ENCODE data around the gene OR6X1.

The OR6X1 gene, protein sequence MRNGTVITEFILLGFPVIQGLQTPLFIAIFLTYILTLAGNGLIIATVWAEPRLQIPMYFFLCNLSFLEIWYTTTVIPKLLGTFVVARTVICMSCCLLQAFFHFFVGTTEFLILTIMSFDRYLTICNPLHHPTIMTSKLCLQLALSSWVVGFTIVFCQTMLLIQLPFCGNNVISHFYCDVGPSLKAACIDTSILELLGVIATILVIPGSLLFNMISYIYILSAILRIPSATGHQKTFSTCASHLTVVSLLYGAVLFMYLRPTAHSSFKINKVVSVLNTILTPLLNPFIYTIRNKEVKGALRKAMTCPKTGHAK

DNA sequence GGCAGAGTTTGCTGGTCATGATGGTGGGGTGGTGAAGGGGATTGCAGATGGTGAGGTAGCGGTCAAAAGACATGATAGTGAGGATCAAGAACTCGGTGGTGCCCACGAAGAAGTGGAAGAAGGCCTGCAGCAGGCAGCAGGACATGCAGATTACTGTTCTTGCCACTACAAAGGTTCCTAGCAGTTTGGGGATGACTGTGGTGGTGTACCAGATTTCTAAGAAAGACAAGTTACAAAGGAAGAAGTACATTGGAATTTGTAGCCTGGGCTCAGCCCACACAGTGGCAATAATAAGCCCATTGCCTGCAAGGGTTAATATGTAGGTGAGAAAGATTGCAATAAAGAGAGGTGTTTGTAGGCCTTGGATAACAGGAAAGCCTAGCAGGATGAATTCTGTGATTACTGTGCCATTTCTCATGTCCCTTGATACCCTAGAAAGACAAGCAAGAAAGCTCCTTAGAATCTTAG, at the start of gene OR6X1:
Gene OR6X1 (minus strand): TSS at position 418 of the 468 bp plus-strand sequence. CDS start 0 bp downstream, at position 418.
- no peak for DNase-seq

DNA sequence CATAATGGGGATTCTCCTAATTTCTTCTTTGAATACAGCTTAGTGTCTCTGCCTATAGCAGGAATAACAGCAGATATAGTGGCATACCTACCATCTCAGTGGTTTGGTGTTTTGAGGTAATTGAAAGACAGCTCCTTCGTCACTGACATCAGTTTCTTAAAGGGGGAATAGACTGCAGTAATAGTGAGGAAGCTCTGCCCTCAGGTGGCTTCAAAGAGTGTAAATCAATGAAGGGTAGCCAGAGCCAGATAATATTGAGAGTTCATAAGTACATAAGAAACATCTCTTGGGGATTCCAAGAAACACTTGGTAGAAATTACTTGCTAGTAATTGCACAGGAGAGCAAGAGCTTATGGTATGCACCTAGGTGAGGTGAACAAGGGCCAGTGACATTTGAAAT, 47.4 kb upstream of the OR6X1 start:
- DNase-seq = no peak

DNA sequence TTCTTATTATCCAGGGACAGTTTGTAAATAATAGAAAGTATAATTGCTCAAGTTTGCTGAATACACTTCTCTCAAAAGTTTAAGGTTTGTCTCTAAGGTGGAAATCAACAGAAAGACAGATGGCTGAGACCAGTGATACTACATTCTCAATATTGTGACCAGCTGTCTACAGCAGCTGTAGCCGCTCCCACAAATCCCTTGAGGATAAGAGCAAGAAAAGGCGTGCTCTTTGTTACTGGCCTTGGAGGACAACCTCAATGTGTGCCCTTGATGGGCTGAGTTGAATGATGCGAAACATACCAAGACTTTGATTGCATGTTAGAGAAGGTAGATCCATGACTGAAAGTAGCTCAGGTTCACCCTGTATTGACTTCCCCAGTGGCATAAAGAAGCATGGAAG, 45.7 kb upstream of the OR6X1 start:
- DNase-seq = no peak

DNA sequence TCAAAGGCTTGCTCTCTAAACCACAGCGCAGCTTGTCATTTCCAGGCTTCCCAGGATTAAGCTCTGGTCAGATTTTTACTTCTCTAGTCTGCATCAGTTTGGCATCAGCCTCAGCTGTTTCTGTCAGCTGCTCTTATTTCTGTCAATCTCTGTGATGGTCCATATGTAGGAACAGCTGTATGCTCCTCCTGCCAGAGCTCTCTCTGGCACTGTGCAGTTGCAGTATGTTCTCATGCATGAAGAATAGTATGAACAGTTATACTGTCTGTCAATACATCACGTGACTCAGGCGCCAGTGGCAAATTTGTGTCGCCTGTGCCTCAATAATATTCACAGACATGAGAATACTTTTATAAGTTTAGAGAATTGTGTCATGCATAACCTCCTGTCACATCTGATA, 45.1 kb upstream of the OR6X1 start:
- DNase-seq = no peak

DNA sequence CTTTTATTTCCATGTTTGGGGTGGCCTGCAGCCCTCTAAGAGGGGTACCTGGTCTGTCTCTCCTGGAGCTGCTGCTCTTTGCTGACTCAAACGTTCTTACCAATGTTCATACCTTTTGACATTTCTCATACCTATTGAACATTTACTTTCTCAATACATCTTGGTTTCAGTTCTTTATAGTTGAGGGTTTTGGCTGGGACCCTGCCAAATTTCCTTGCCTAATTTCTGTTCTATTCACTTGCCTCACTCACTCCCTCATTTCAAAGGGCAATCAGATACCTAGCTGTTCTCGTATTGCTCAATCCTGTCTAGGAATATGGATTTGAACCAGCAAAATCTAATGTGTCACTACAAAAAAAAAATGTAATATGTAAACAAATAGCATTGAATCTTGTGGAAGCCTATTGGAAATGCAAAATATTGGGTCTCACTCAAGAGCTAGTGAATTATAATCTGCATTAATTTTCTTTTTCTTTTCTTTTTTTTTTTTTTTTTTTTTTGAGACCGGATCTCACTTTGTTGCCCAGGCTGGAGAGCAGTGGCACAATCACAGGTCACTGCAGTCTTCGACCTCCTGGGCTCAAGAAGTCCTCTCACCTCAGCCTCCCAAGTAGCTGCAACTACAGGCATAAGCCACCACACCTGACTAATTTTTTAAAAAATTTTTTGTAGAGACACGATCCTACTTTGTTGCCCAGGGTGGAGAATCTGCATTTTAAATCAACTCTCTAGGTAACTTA, 44.4 kb upstream of the OR6X1 start:
- no peak for DNase-seq

DNA sequence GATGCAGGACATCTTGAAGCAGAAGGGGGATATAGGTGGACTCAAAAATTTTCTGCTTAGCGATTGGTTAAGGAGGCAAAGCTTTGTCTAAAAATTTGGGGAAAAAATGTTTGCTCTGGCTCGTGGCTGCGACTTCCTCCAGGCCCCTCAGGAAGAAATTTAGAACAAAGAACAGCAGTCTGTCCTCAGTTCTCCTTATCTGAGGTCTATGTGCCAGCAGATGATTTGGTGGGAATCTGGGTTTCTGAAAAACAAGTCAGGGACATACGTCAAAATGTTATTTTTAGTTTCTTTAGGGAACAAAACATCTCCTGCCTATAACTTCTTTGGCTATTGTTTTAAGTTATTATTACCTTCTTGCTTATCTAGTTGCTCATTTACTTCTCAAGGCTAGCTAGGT, 43.8 kb upstream of the OR6X1 start:
- no peak for DNase-seq

DNA sequence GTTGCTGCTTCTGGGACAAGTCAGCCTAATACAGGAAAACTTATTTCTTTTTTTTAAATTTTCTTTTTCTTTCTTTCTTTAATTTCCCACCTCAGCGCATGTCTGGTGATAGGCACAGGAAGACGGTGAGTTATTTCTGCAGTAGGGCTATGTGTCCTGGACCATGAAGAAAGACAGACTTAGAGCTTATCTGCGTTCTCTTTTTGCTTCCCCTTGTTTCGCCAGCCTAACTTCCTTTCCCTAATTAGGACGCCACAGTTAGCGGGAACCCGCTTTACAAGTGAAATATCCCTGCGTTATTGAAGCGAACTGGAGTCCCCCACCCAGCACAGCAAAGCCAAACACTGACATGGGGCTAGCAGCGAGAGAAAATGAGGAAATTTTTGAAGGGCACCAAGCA, 43.2 kb upstream of the OR6X1 start:
- DNase-seq = no peak

DNA sequence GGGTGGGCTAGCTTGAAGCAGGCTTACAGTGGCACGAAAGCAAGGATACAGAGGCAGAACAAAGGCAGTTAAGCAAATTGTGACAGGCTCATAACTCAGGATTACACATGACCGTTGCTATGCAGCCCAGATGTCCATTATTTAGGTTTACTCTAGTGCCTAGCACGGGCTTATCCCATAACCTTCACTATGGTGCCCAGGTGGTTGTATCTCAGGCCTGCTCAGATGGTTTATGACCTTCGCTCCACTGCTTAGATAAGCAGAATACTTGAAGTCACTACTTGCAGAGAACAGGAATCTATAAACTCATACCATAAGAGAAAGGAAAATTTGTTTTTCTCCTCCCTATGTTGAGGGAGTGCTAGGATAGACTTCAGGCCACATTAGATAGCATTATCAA, 42.8 kb upstream of the OR6X1 start:
- no peak for DNase-seq

DNA sequence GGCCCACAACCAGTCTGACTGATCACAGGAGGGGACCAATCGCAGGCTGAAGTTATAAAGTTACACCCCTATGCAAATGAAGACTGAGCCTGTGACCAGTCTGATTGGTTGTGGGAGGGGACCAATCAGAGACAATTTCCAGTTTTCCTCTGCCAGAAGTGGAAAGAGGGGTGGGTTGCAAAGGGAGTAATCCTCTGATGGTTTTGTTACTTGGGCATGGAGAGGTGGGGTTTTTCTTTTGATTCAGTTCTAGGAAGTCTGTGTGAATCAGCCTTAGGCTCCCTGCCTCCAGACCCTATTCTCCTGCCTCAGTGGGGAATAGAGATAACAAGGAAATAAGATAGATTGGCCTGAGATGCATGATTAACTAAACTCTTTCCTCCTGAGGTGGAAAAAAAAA, 41.9 kb upstream of the OR6X1 start:
- no peak for DNase-seq

DNA sequence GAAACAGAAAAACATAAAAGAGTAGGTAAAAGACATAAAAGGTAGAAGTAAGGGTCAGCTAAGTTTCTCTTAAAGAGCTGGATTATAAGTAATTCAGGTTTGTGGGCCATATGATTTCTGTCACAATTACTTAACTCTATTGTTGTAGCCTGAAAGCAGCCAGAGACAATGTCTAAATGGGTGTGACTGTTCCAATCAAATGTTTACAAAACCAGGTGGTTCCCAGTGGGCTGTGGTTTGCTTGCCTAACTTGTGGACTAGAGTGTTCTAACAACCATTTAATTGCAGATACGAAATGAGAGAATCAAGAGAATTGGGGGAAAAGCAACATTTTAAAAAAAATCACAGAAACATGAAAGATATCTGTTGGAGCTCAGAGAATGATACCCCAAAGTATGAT, 29.2 kb upstream of the OR6X1 start:
- no peak for DNase-seq

DNA sequence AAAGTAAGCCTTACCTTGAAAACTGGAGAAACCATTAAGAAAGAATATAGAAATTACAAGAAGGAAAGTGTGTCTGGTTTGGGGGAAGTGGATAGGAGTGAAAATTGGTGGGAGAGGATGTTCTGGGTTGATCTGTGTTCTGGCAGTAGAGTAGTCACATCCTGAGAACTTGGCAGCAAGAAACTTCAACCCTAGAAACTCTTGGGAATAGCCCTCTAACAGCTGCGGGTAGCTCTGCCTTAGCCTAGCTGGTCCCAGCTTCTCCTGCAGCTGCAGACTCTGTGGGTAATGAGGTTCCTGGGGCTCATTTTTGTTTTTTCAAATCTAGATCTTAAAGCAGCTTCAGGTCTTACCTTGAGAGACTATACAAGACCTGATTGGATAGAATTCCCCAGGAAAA, 24.2 kb upstream of the OR6X1 start:
- DNase-seq = no peak

DNA sequence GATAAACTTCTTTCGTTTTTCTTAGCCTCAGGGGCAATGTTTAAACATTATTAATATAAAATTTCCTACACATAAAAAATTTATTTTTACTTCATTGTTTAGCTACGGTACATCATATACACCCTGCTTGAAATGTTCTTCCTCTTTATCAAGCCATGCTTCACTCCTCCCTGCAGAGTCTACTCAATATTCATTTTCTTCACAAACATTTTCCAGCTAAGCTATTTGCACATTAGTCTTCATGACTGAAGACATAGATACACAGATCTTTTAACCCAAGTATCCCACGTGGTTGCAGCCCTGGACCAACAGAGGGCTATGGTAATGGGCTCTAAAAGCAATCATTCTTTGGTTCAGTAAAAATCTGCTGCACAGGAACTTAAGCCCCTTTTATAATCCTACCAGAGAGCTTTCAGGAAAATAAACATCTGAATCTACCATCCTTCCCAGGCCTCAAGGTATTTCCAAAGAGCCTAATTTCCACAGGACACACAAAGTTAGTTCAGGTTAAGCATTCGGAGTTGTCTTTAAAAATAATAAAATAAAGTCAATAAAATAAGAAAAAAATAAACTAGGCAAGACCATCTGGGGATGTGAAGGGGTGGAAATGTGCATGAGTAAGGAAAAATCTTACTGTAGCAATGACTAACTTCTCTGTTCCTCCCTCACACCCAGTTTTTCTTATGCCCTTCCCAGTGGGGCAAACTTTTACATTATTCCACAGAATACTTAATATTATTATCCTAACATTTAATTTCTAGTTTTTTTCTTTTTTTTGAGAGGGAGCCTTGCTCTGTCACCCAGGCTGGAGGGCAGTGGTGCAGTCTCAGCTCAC, 21.6 kb upstream of the OR6X1 start:
- DNase-seq = no peak

DNA sequence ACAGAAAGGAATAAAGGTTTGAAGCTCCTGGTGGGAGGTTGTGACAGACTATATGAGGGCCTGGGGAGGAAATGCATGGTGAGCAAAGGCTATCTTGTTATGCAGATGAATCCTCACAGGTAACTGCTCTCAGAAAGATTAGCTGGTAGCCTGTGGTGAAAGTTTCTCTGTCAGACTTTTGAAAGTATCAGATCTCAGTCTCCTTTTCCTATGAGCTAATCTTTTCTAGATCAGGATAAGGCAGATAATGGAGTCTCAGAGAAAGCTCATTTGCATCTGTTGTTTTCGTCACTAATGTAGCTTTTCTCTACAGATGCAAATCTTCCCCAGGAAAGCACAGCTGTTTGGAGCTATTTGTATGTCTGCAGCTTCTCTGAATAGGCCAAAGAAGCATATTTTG, 21.0 kb upstream of the OR6X1 start:
- no peak for DNase-seq

DNA sequence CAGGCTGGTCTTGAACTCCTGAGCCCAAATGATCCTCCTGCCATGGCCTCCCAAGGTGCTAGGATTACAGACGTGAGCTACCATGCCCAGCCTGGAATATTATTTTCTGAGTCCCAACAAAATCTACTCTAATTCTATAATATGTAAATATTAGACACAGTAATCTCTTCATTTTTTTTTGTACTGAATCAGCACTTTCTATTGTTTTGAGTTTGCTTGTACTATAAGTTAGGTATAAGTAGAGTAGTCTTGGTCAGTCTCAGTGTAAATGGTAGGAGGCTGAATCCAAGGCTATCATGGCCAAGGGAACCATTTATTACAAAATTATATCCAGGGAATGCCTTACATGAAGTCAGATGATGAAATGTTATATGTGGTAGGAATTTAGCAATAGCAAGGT, 19.6 kb upstream of the OR6X1 start:
- DNase-seq = no peak

DNA sequence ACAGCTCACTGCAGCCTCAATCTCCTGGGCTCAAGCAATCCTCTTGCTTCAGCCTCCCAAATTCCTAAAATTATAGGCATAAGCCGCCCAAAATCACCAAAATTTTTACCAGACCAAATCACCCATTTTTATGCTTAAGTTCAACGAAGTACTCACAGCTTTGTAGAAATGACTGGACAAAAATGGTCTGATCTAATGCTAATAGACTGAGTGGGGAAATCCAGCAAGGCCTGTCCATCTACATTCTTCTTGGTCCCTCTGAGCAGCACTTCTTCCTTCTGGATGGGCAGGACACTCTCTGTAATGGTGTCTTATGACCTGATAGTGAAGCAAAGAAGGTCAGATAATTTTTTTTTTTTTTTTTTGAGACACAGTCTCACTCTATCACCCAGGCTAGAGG, 18.7 kb upstream of the OR6X1 start:
- no peak for DNase-seq

DNA sequence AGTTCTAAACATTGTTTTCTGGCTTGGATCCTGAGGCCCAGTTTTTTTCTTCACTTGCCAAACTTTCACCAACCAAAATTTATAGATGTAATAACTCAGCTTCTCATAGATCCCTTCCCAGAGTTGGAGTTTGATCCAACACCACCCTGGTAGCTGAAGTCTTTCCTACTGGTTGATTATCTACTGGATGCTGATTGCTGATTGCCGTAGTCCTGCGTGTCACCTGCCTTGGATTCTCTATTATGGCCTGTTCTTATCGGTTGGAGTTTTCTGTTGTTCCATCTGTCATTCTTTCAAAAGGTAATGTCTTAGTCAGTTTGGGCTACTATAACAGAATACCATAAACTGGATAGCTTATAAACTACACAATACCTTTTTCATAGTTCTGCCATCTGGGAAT, 17.3 kb upstream of the OR6X1 start:
- DNase-seq = no peak

DNA sequence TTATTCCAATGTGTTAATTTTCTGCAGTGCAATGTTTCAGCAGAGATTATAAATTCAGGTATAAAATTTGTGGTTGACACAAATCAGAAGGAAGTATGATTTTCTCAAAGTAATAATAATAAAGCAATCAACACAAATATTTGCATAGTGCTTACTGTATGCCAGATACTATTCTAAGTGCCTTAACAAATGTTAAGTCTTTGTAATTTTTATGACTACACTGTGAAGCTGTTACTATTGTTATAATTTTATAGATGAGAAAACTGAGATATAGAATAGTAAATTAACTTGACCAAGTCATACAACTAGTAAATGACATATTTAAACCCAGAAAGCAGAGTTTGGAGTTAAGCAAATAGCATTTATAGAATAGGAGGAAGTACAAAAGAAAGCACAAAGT, 16.4 kb upstream of the OR6X1 start:
- no peak for DNase-seq

DNA sequence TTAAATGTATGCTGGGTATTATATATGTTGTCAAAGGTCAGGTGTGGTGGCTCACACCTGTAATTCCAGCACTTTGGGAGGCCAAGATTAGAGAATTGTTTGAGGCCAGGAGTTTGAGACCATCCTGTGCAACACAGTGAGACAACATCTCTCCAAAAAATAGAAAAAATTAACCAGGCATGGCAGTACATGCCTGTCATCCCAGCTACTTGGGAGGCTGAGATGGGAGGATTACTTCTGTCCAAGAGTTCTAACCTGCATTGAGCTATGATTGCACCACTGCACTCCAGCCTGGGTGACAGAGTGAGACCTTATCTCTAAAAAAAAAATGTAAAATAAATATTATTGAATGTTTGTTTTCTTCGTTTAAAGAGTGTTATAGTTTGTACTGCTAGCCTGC, 11.3 kb upstream of the OR6X1 start:
- no peak for DNase-seq

DNA sequence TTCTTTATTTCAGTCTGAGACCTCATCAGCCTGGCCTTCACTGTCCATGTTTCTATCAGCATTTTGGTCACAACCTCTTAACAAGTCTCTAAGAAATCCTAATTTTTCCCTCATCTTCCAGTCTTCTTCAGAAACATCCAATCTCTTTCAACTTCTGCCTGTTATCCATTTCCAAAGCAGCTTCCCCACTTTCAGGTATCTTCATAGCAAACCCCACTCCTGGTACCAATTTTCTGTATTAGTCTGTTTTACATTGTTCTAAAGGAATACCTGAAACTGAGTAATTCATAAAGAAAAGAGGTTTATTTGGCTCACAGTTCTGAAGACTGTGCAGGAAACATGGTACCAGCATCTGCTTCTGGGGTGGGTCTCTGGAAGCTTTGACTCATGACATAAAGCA, 8.1 kb upstream of the OR6X1 start:
- DNase-seq = no peak

DNA sequence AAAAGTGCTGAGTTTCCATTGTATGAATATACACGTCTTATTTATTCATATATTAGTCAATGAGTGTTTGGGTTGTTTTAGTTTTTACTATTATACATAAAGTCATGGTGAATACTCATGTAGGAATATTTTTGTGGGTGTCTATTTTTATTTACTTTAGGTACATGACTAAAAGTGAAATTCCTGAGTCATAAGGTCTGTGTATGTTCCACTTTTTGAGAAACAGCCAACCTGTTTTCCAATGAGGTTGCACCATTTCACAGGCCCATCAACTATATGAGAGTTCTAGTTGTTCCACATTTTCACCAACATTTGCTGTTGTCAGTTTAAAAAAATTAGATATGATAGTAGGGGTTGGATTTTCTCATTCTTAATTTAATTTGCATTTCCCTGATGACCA, 6.6 kb upstream of the OR6X1 start:
- DNase-seq = no peak

DNA sequence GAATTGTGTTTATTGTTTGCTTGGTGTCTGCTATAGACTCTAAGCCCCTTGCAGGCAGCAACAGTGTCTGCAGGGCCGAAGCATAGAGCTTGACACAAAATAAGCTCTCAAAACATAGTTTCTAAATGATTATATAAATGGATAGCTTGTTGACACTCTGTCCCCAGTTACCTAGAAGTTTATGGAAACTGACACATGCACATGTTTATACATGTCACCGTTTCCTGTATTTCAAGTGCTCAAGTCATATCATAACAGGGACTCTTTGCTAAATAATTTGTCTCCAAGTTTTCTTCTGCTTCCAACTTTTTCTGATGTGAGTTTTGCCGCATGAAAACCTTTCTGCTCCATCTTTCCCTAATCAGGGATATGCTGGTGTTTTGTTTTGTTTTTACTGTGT, 3.7 kb upstream of the OR6X1 start:
- DNase-seq = no peak

DNA sequence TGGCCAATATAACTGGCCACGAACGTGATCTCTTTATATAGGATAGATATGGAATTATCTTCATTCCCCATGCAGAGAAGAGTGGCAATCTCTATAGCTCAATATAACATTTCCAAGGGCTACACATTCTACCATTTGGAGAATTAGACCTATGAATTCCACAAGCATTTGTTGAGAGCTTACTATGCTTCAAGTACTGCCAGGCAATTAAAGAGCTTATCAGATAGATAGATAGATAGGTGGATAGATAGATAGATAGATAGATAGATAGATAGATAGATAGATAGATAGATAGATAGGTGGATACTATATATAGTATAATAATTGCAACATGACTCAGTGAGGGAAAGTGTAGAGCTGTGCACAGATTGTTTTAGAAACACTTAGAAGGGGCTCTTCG, 1.5 kb upstream of the OR6X1 start:
- DNase-seq = no peak

DNA sequence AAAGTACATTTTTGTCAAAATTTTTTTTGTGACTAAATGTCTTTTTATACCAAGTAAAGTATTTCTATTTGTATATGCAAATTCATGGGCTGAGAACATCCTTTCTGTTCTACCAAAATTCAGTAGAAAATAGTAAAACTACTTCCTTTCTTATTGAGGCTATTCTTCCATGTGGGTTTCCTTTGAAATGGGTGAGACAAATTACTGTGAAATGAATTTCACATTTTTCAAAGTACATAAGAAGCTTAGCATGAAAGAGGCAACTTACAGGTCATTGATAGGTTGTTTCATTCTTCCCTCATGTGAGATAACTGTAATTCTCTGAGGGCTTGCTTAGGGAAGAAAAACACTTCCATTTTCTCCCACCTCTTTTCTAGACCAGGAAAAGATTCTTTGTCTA, 1.0 kb upstream of the OR6X1 start:
- no peak for DNase-seq

DNA sequence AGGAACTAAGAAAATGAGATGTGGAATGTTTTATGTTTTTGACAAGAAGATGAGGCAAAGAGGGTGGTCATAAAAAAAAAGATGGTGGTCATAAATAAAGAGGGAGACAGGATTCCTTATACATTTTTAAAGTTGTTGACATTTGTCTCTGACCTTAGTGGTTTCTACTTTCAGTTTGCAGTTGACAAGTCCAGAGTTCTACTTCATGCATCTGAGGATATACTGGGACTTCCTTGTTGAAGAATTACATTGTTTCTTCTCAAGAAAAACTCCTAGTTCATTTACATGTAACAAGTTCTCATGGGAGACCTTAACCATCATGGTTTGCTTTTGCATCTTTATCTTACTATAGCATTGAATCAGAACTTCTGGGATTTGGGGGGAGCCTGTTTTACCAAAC, 1.2 kb downstream of the OR6X1 start:
- DNase-seq = no peak
